HEK293 (cell line): Measurements from ENCODE around the gene DDX23.

Experiments used
- CTCF ChIA-PET: fragments of 350-600 bp; formaldehyde crosslinking; extraction: SDS; loops from one replicate; lab custom pipeline; 2021; ENCODE audit warnings: antibody characterized with exemption; lab: Yijun Ruan, JAX
- POLR2A ChIA-PET: fragments of 300-600 bp; formaldehyde crosslinking; extraction: SDS; loops from one replicate; lab custom pipeline; 2020; ENCODE audit warnings: antibody characterized with exemption, inconsistent platforms; lab: Yijun Ruan, JAX
- H3K27ac ChIP-seq: fragments of 200-500 bp; sonication (Bioruptor generic); 2 replicates; pipeline ENCODE4 v1.5.1; 2014; ENCODE audit warnings: low read depth, low read length, control low read depth, inconsistent platforms; ENCODE audit errors: extremely low read depth
- H3K36me3 ChIP-seq, 2 experiments: fragments of 200-500 bp in 1 of 2; sonication (Bioruptor generic) in 1 of 2; 1 replicate in 1 of 2; 2 replicates in 1 of 2; pipeline ENCODE4 v1.5.1; 2014 to 2017; ENCODE audit warnings: inconsistent platforms in 2 of 2, low read length in 2 of 2; ENCODE audit not compliant: control insufficient read depth in 2 of 2, insufficient read depth in 1 of 2
- H3K4me1 ChIP-seq: fragments of 200-500 bp; sonication (Bioruptor generic); 2 replicates; pipeline ENCODE4 v1.5.1; 2014; ENCODE audit warnings: mild to moderate bottlenecking, low read length, inconsistent platforms; ENCODE audit not compliant: control insufficient read depth, insufficient read depth
- H3K4me3 ChIP-seq: 2 replicates; pipeline ENCODE4 v1.5.1; 2011; ENCODE audit warnings: low read depth, mild to moderate bottlenecking, control low read depth, low read length, moderate library complexity
- H3K9me3 ChIP-seq: fragments of 200-500 bp; sonication (Bioruptor generic); 2 replicates; pipeline ENCODE4 v1.5.1; 2014; ENCODE audit warnings: low read depth, low read length, inconsistent platforms; ENCODE audit not compliant: control insufficient read depth, insufficient read depth
- ATF2 ChIP-seq: fragments of 450-650 bp; formaldehyde crosslinking; IDR thresholded peaks from 2 replicates; pipeline ENCODE4 v1.5.1; 2016; ENCODE audit warnings: missing biosample characterization, missing genetic modification characterization, low read depth
- BCL11A ChIP-seq: fragments of 450-650 bp; formaldehyde crosslinking; IDR thresholded peaks from 2 replicates; pipeline ENCODE4 v1.5.1; 2016; ENCODE audit warnings: low read depth, missing biosample characterization, missing genetic modification characterization
- CTCF ChIP-seq: fragments of 450-650 bp; formaldehyde crosslinking; IDR thresholded peaks from 2 replicates; pipeline ENCODE4 v1.5.1; 2016; ENCODE audit warnings: missing biosample characterization, missing genetic modification characterization
- KLF16 ChIP-seq: fragments of 450-650 bp; formaldehyde crosslinking; IDR thresholded peaks from 2 replicates; pipeline ENCODE4 v1.5.1; 2017; ENCODE audit warnings: missing biosample characterization, missing genetic modification characterization
- ZBTB10 ChIP-seq: fragments of 450-650 bp; formaldehyde crosslinking; IDR thresholded peaks from 2 replicates; pipeline ENCODE4 v1.5.1; 2016; ENCODE audit warnings: missing biosample characterization, missing genetic modification characterization
- ZNF132 ChIP-seq: fragments of 450-650 bp; formaldehyde crosslinking; IDR thresholded peaks from 2 replicates; pipeline ENCODE4 v1.5.1; 2017; ENCODE audit warnings: missing biosample characterization, missing genetic modification characterization, borderline replicate concordance
- ZNF148 ChIP-seq: fragments of 450-650 bp; formaldehyde crosslinking; IDR thresholded peaks from 2 replicates; pipeline ENCODE4 v1.5.0; 2017; ENCODE audit warnings: missing biosample characterization, missing genetic modification characterization, borderline replicate concordance
- ZNF18 ChIP-seq: fragments of 450-650 bp; formaldehyde crosslinking; IDR thresholded peaks from 2 replicates; pipeline ENCODE4 v1.5.1; 2016; ENCODE audit warnings: missing biosample characterization, missing genetic modification characterization
- ZNF223 ChIP-seq: fragments of 450-650 bp; formaldehyde crosslinking; IDR thresholded peaks from 2 replicates; pipeline ENCODE4 v1.5.1; 2016; ENCODE audit warnings: missing biosample characterization, missing genetic modification characterization
- ZNF26 ChIP-seq: fragments of 450-650 bp; formaldehyde crosslinking; IDR thresholded peaks from 2 replicates; pipeline ENCODE4 v1.5.1; 2016; ENCODE audit warnings: missing biosample characterization, missing genetic modification characterization
- ZNF280D ChIP-seq: fragments of 450-650 bp; formaldehyde crosslinking; IDR thresholded peaks from 2 replicates; pipeline ENCODE4 v1.5.1; 2016; ENCODE audit warnings: missing biosample characterization, missing genetic modification characterization
- ZNF433 ChIP-seq: fragments of 450-650 bp; formaldehyde crosslinking; IDR thresholded peaks from 2 replicates; pipeline ENCODE4 v1.5.1; 2016; ENCODE audit warnings: missing biosample characterization, missing genetic modification characterization, low read depth
- ZNF621 ChIP-seq: fragments of 450-650 bp; formaldehyde crosslinking; IDR thresholded peaks from 2 replicates; pipeline ENCODE4 v1.5.1; 2017; ENCODE audit warnings: missing biosample characterization, missing genetic modification characterization
- ZNF664 ChIP-seq: fragments of 450-650 bp; formaldehyde crosslinking; IDR thresholded peaks from 2 replicates; pipeline ENCODE4 v1.5.1; 2016; ENCODE audit warnings: missing biosample characterization, missing genetic modification characterization
- ZNF677 ChIP-seq: fragments of 450-650 bp; IDR thresholded peaks from 2 replicates; pipeline ENCODE4 v1.5.0; 2018; ENCODE audit warnings: missing biosample characterization, mild to moderate bottlenecking, missing genetic modification characterization, moderate library complexity
- ZNF747 ChIP-seq: fragments of 450-650 bp; formaldehyde crosslinking; IDR thresholded peaks from 2 replicates; pipeline ENCODE4 v1.5.1; 2016; ENCODE audit warnings: missing biosample characterization, missing genetic modification characterization
- ZSCAN16 ChIP-seq: fragments of 450-650 bp; formaldehyde crosslinking; IDR thresholded peaks from 2 replicates; pipeline ENCODE4 v1.5.1; 2016; ENCODE audit warnings: missing biosample characterization, missing genetic modification characterization

DDX23 gene

GRCh38 chr12:48873096-48873495 lies 21.1 kb upstream of the DDX23 start:
- TF ChIP-seq ZNF18 (tag by site-specific recombination) (no peak), ZNF132 (tag by site-specific recombination) (no peak), KLF16 (no peak), ZNF148 (tag by site-specific recombination) (no peak), CTCF (tag by site-specific recombination) (no peak), ZNF433 (tag by site-specific recombination) (no peak), ZNF677 (tag by site-specific recombination) (no peak), ATF2 (tag by site-specific recombination) (no peak), ZNF747 (tag by site-specific recombination) (no peak), ZNF280D (tag by site-specific recombination) (no peak), ZSCAN16 (tag by site-specific recombination) (no peak)
- H3K9me3 ChIP-seq = no peaks in the 10 kb centered on the region
- POLR2A ChIA-PET = interaction anchor here (1.4 kb wide), 1 partner anchor 20 kb away, joined by 5 read pairs; no protein-coding TSS in a partner anchor
- no peak overlapping the region for H3K27ac ChIP-seq
- CTCF ChIA-PET = interaction anchor here (0.6 to 2.7 kb wide), 3 partner anchors 17 to 23 kb away, joined by 5 to 19 read pairs (median 17); no protein-coding TSS in a partner anchor
- H3K36me3 ChIP-seq = no peaks in the 10 kb centered on the region
- no peaks in the 10 kb centered on the region for H3K4me1 ChIP-seq
- H3K4me3 ChIP-seq = no peak overlapping the region

- no peaks in the 10 kb centered on the region for H3K9me3 ChIP-seq
- POLR2A ChIA-PET = interaction anchor here (1.2 kb wide), 1 partner anchor 11 kb away, joined by 3 read pairs; no protein-coding TSS in a partner anchor
- H3K27ac ChIP-seq = no peak overlapping the region
- H3K4me1 ChIP-seq = peaks cover 6% of the 10 kb centered on the region
- no peaks in the 10 kb centered on the region for H3K36me3 ChIP-seq
- no peak overlapping the region for H3K4me3 ChIP-seq
- TF ChIP-seq ZNF621 (tag by site-specific recombination) = no peak
- TF ChIP-seq ZBTB10 (tag by site-specific recombination) = no peak
- no peak for TF ChIP-seq BCL11A (tag by site-specific recombination)
- TF ChIP-seq ZNF664 (tag by site-specific recombination) = no peak
- TF ChIP-seq ZNF26 (tag by site-specific recombination) = no peak
- no peak for TF ChIP-seq ZNF223
- CTCF ChIA-PET = interaction anchor here (3.7 to 9.2 kb wide), 2 partner anchors 16 to 21 kb away, joined by 24 to 84 read pairs; partner anchors contain the start of gene DDX23
Measured at GRCh38 chr12:48869191-48869590, 17.2 kb upstream of the DDX23 start.
